ENCODE results near the gene SMIM14.
"Not testable (repeated sequence)": the region's sequence is repeated elsewhere in the genome, so short reads cannot be mapped to it uniquely, and the experiment has no call there.

Gene SMIM14

GRCh38 chr4:39533541-39533940, 105.1 kb downstream of the SMIM14 start:
- Histone ChIP-seq H3K36me3 (ENCODE audit: control insufficient read depth, insufficient read depth, low read length) (peaks cover 67% of the 10 kb centered on the region), H3K4me3 (ENCODE audit: extremely low read depth, insufficient read depth, low read length, poor library complexity, severe bottlenecking) (no peak overlapping the region), H3K4me1 (ENCODE audit: control insufficient read depth, insufficient read depth, low read length, poor library complexity, severe bottlenecking) (peaks cover 3% of the 10 kb centered on the region), H3K27ac (ENCODE audit: low read depth, low read length, severe bottlenecking) (no peak overlapping the region), H3K9me3 (ENCODE audit: control insufficient read depth, low read length) (peaks cover 11% of the 10 kb centered on the region)
- WGBS, 2 experiments (ENCODE audit: insufficient coverage in 2 of 2), result 93 to 97% methylated on average over 5 of the region's 5 CpGs

DNA sequence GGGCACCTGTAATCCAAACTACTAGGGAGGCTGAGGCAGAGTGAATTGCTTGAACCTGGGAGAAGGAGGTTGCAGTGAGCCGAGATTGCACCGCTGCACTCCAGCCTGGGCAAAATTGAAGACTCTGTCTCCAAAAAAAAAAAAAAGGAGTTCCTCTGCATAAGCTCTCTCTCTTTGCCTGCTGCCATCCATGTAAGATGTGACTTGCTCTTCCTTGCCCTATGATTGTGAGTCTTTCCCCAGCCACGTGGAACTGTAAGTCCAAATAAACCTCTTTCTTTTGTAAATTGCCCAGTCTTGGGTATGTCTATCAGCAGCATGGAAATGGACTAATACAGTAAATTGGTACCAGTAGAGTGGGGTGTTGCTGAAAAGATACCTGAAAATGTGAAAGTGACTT, 106.4 kb downstream of the SMIM14 start:
- H3K27ac ChIP-seq (ENCODE audit: low read depth, low read length, severe bottlenecking); H3K4me3 ChIP-seq (ENCODE audit: extremely low read depth, insufficient read depth, low read length, poor library complexity, severe bottlenecking); H3K4me1 ChIP-seq (ENCODE audit: control insufficient read depth, insufficient read depth, low read length, poor library complexity, severe bottlenecking): not testable (repeated sequence)
- H3K9me3 ChIP-seq (ENCODE audit: control insufficient read depth, low read length), result peaks cover 11% of the 10 kb centered on the region
- WGBS, 2 experiments (ENCODE audit: insufficient coverage in 2 of 2), result 93 to 100% methylated on average over 1 to 3 of the region's 3 CpGs
- peaks cover 67% of the 10 kb centered on the region for H3K36me3 ChIP-seq (ENCODE audit: control insufficient read depth, insufficient read depth, low read length)

DNA sequence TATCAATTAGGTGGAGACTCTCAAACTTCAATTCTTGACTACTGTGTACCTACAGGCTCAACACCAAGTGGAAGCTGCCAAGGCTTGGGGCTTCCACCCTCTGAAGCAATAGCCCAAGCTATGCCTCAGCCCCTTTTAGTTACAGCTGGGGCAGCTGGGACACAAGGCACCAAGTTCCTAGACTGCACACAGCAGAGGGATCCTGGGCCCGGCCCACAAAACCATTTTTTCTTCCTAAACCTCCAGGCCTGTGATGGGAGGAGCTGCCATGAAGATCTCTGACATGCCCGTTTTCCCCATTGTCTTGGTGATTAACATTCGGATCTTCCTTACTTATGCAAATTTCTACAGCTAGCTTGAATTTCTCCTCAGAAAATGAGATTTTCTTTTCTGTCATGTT, 108.0 kb downstream of the SMIM14 start:
- peaks cover 11% of the 10 kb centered on the region for H3K9me3 ChIP-seq (ENCODE audit: control insufficient read depth, low read length)
- H3K36me3 ChIP-seq (ENCODE audit: control insufficient read depth, insufficient read depth, low read length), result peaks cover 63% of the 10 kb centered on the region
- no peak overlapping the region for H3K27ac ChIP-seq (ENCODE audit: low read depth, low read length, severe bottlenecking)
- WGBS, 2 experiments (ENCODE audit: insufficient coverage in 2 of 2), result 84 to 85% methylated on average over 3 of the region's 3 CpGs
- no peak overlapping the region for H3K4me3 ChIP-seq (ENCODE audit: extremely low read depth, insufficient read depth, low read length, poor library complexity, severe bottlenecking)
- H3K4me1 ChIP-seq (ENCODE audit: control insufficient read depth, insufficient read depth, low read length, poor library complexity, severe bottlenecking), result peaks cover 3% of the 10 kb centered on the region

DNA sequence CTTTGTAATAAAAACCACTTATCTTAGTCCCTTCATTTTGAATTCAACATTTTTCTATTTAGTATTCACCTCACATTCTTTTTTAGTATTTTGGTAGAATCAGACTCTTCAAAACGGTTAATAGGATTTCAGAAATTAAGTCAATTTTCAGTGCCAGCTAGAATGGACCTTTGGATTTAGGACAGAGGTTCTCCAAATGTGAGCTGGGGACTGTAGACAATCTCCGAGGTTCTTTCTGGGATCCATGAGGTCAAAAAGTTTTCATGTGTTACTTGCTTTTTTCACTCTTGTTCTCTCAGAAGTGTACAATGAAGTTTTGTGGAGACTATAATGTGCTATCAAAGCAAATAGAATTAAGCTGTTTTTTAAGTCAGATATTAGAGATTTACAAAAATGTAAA, 109.1 kb downstream of the SMIM14 start:
- no peak overlapping the region for H3K27ac ChIP-seq (ENCODE audit: low read depth, low read length, severe bottlenecking)
- peaks cover 11% of the 10 kb centered on the region for H3K9me3 ChIP-seq (ENCODE audit: control insufficient read depth, low read length)
- peaks cover 58% of the 10 kb centered on the region for H3K36me3 ChIP-seq (ENCODE audit: control insufficient read depth, insufficient read depth, low read length)
- H3K4me1 ChIP-seq (ENCODE audit: control insufficient read depth, insufficient read depth, low read length, poor library complexity, severe bottlenecking), result peaks cover 6% of the 10 kb centered on the region
- 93 to 100% methylated on average over 2 of the region's 2 CpGs for WGBS, 2 experiments (ENCODE audit: insufficient coverage in 2 of 2)
- H3K4me3 ChIP-seq (ENCODE audit: extremely low read depth, insufficient read depth, low read length, poor library complexity, severe bottlenecking), result no peak overlapping the region

GRCh38 chr4:39528061-39528465, 110.6 kb downstream of the SMIM14 start:
- 0 to 4% methylated on average over 14 to 18 of the region's 21 CpGs for WGBS, 2 experiments (ENCODE audit: insufficient coverage in 2 of 2)
- peaks cover 6% of the 10 kb centered on the region for H3K4me1 ChIP-seq (ENCODE audit: control insufficient read depth, insufficient read depth, low read length, poor library complexity, severe bottlenecking)
- peak overlapping the region; percentile 92 for H3K4me3 ChIP-seq (ENCODE audit: extremely low read depth, insufficient read depth, low read length, poor library complexity, severe bottlenecking)
- H3K36me3 ChIP-seq (ENCODE audit: control insufficient read depth, insufficient read depth, low read length), result peaks cover 54% of the 10 kb centered on the region
- peaks cover 11% of the 10 kb centered on the region for H3K9me3 ChIP-seq (ENCODE audit: control insufficient read depth, low read length)
- peak overlapping the region; percentile 94 for H3K27ac ChIP-seq (ENCODE audit: low read depth, low read length, severe bottlenecking)

DNA sequence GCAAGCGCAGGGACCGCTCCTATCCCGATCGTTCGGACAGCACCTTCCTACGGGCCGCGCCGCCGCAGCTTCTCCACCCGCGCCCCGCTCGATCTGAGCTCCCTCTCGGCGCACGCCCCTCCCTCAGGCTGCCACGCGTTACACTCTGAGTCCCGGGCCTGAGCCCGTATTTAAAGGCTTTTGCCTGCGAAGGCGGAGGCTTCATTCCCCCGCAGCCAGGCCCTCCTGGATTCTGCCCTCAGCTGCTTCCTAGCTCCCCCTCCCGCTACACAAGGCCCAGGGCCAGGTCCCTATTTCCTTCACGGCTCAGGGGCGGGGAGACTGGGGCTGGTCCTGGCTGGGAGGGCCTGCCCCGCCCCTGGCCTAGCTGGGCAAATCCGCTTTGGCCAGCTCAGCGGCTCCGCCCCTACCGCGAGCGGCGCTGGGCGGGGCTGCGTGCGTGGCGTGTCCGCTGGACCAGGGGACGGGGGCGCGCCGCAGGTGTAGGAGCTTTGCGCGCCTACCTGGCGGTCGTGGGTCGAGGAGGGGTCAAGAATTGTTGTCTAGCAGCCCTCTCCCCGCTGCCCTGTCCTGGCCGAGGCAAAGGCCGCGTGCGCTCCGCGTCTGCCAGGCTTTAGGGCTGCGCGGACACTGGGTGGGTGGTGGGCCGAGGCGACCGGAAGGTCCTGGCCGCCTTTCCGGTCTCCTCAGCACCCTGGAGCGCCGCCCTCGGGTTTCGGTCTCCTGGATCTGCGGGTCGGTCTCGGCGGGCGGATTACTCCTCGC, 111.2 kb downstream of the SMIM14 start, which contains the start of gene UGDH:
Gene UGDH, minus strand, starts transcription at position 144 of the 765 bp plus-strand sequence. CDS start 5,927 bp downstream, outside the sequence.
- Histone ChIP-seq H3K36me3 (ENCODE audit: control insufficient read depth, insufficient read depth, low read length) (peaks cover 49% of the 10 kb centered on the region), H3K9me3 (ENCODE audit: control insufficient read depth, low read length) (peaks cover 11% of the 10 kb centered on the region), H3K4me1 (ENCODE audit: control insufficient read depth, insufficient read depth, low read length, poor library complexity, severe bottlenecking) (peaks cover 6% of the 10 kb centered on the region), H3K27ac (ENCODE audit: low read depth, low read length, severe bottlenecking) (peak within 1 kb of the TSS; percentile 94), H3K4me3 (ENCODE audit: extremely low read depth, insufficient read depth, low read length, poor library complexity, severe bottlenecking) (peak within 1 kb of the TSS; percentile 92)
- 0% methylated on average over 58 to 60 of the region's 73 CpGs for WGBS, 2 experiments (ENCODE audit: insufficient coverage in 2 of 2)

DNA sequence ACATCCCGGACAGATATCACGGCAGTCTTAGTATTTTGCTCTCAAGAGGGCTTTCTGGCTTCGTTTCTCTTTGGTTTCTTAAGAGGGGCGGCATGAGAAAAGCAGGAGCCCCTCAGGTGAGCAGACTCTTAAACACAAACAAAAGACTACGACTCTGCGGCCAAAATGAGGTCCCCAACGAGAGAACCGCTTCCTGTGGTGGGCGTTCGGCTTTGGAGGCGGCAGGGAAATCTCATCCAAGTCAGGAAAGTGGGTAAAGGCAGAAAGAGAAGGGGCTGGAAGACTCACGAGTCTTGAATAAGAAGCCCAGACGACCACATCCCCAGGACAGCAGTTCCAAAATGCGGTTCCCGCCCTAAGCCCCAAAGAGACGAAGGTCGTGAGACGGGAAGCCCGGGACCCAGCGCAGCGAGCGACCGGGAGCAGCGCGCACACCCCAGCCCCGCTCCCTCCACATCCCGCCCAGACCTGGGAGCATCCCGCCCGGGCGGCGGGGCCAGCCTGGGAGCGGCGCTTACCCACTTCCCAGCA, 111.8 kb downstream of the SMIM14 start:
- H3K27ac ChIP-seq (ENCODE audit: low read depth, low read length, severe bottlenecking), result peak overlapping the region; percentile 94
- peaks cover 11% of the 10 kb centered on the region for H3K9me3 ChIP-seq (ENCODE audit: control insufficient read depth, low read length)
- H3K4me1 ChIP-seq (ENCODE audit: control insufficient read depth, insufficient read depth, low read length, poor library complexity, severe bottlenecking), result peaks cover 6% of the 10 kb centered on the region
- H3K4me3 ChIP-seq (ENCODE audit: extremely low read depth, insufficient read depth, low read length, poor library complexity, severe bottlenecking), result peak overlapping the region; percentile 92
- peaks cover 43% of the 10 kb centered on the region for H3K36me3 ChIP-seq (ENCODE audit: control insufficient read depth, insufficient read depth, low read length)
- 0% methylated on average over 20 to 26 of the region's 33 CpGs for WGBS, 2 experiments (ENCODE audit: insufficient coverage in 2 of 2)

GRCh38 chr4:39525822-39526690, 112.6 kb downstream of the SMIM14 start:
- peak overlapping the region; percentile 92 for H3K4me3 ChIP-seq (ENCODE audit: extremely low read depth, insufficient read depth, low read length, poor library complexity, severe bottlenecking)
- peaks cover 38% of the 10 kb centered on the region for H3K36me3 ChIP-seq (ENCODE audit: control insufficient read depth, insufficient read depth, low read length)
- peaks cover 6% of the 10 kb centered on the region for H3K4me1 ChIP-seq (ENCODE audit: control insufficient read depth, insufficient read depth, low read length, poor library complexity, severe bottlenecking)
- peaks cover 11% of the 10 kb centered on the region for H3K9me3 ChIP-seq (ENCODE audit: control insufficient read depth, low read length)
- peak overlapping the region; percentile 94 for H3K27ac ChIP-seq (ENCODE audit: low read depth, low read length, severe bottlenecking)
- 33 to 38% methylated on average over 2 to 3 of the region's 9 CpGs for WGBS, 2 experiments (ENCODE audit: insufficient coverage in 2 of 2)

- 84 to 94% methylated on average over 4 to 5 of the region's 7 CpGs for WGBS, 2 experiments (ENCODE audit: insufficient coverage in 2 of 2)
- H3K4me3 ChIP-seq (ENCODE audit: extremely low read depth, insufficient read depth, low read length, poor library complexity, severe bottlenecking), result no peak overlapping the region
Measured at GRCh38 chr4:39524161-39524957, 114.3 kb downstream of the SMIM14 start.

GRCh38 chr4:39522068-39522467, 116.6 kb downstream of the SMIM14 start:
- no peaks in the 10 kb centered on the region for H3K9me3 ChIP-seq (ENCODE audit: control insufficient read depth, low read length)
- H3K4me3 ChIP-seq (ENCODE audit: extremely low read depth, insufficient read depth, low read length, poor library complexity, severe bottlenecking), result no peak overlapping the region
- no peak overlapping the region for H3K27ac ChIP-seq (ENCODE audit: low read depth, low read length, severe bottlenecking)
- WGBS, 2 experiments (ENCODE audit: insufficient coverage in 2 of 2), result no CpG with 5 or more reads among the region's 2 CpGs
- H3K36me3 ChIP-seq (ENCODE audit: control insufficient read depth, insufficient read depth, low read length), result peaks cover 56% of the 10 kb centered on the region
- H3K4me1 ChIP-seq (ENCODE audit: control insufficient read depth, insufficient read depth, low read length, poor library complexity, severe bottlenecking), result peaks cover 3% of the 10 kb centered on the region

More at GRCh38 chr4:39524161-39524957, 114.3 kb downstream of the SMIM14 start:
- no peak overlapping the region for H3K27ac ChIP-seq (ENCODE audit: low read depth, low read length, severe bottlenecking)
- H3K9me3 ChIP-seq (ENCODE audit: control insufficient read depth, low read length), result no peaks in the 10 kb centered on the region
- H3K36me3 ChIP-seq (ENCODE audit: control insufficient read depth, insufficient read depth, low read length), result peaks cover 38% of the 10 kb centered on the region
- H3K4me1 ChIP-seq (ENCODE audit: control insufficient read depth, insufficient read depth, low read length, poor library complexity, severe bottlenecking), result peaks cover 6% of the 10 kb centered on the region

Data from mesodermal cell (in vitro differentiated cells).